ENCODE data around the gene KRT3.

The KRT3 gene

DNA sequence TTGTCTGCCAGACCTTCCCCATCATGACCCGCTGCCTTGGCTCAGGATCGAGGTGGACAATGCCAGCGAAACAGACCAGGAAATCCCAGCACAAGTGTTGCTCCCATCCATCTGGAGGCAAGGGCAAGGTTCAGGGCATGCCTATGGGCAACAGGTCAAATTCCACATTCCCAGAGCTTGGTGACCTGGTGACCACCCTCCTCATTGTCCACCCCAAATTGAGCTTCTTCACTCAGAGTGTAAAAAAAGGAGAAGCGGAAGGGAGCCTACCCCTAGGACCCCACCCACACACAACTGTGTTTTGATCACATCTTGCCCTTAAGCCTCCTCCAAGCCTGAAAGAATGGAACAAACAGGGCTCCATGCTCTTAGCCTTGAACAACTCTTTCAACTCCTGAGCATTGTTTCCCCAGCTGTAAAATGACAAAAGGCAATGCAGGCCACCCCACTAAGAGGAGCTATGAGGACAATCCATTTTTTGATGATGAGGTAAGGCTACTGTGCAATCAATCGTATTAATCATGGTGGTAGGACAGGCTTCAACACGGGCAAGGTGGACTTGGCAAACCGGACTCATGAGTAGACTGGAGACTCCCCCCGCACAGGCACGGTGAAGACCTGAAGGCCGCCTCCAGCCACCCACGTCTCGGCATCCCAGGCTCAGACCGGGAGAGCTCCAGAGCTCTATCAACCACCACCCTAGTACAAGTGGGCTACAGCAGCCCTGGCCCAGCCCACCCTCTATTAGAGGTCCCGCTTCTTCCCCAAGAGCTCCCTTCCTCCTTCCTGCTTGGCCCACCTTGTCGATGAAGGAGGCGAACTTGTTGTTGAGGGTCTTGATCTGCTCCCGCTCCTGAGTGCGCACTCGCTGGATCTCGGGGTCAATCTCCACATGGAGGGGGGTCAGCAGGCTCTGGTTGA lies 37.3 kb upstream of the KRT3 start:
- TF ChIP-seq GATA1 (IDR thresholded peaks at IDR 0.05; ENCODE audit: low read depth, low read length): no peak
- TF ChIP-seq POLR2A (IDR thresholded peaks at IDR 0.05; ENCODE audit: low read length): no peak
- no peak for DNase-seq

- DNase-seq: no peak
- TF ChIP-seq POLR2A (IDR thresholded peaks at IDR 0.05; ENCODE audit: low read length): no peak
- TF ChIP-seq GATA1 (IDR thresholded peaks at IDR 0.05; ENCODE audit: low read depth, low read length): no peak
These were observed 36.5 kb upstream of the KRT3 start for GRCh38 chr12:52832451-52832850.

- TF ChIP-seq POLR2A (IDR thresholded peaks at IDR 0.05; ENCODE audit: low read length): no peak
- no peak for TF ChIP-seq GATA1 (IDR thresholded peaks at IDR 0.05; ENCODE audit: low read depth, low read length)
- DNase-seq: no peak
These were observed 35.3 kb upstream of the KRT3 start for GRCh38 chr12:52831251-52831650.

- no peak for DNase-seq
- TF ChIP-seq GATA1 (IDR thresholded peaks at IDR 0.05; ENCODE audit: low read depth, low read length): no peak
- TF ChIP-seq POLR2A (IDR thresholded peaks at IDR 0.05; ENCODE audit: low read length): no peak
These were observed 34.3 kb upstream of the KRT3 start for GRCh38 chr12:52829986-52830770.

- DNase-seq: no peak
- TF ChIP-seq POLR2A (IDR thresholded peaks at IDR 0.05; ENCODE audit: low read length) (no peak), GATA1 (IDR thresholded peaks at IDR 0.05; ENCODE audit: low read depth, low read length) (no peak)
These were observed 32.7 kb upstream of the KRT3 start for GRCh38 chr12:52828591-52829021.

DNA sequence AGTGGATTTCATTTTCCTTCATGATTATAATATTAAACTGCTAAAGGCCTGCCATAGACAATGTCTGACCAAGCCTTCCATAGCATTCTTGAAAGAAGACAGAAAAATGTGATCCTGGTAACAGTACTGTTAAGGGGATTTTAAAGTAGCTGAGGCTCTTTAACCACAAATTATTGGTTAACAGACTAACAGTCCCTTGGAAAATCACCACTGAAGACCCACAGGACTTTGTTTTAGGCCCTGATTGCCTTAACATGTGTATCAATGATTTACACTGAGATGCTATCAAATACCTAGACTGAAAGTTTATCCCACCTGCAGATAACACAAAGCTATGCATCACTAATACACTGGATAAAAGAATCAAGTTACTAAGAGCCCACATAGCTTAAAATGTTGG lies 32.2 kb upstream of the KRT3 start:
- DNase-seq: no peak

GRCh38 chr12:52827499-52828090 lies 31.7 kb upstream of the KRT3 start:
- TF ChIP-seq GATA1 (IDR thresholded peaks at IDR 0.05; ENCODE audit: low read depth, low read length) (no peak), POLR2A (IDR thresholded peaks at IDR 0.05; ENCODE audit: low read length) (no peak)

More for the DNA sequence above, 32.2 kb upstream of the KRT3 start:
- TF ChIP-seq POLR2A (IDR thresholded peaks at IDR 0.05; ENCODE audit: low read length) (no peak), GATA1 (IDR thresholded peaks at IDR 0.05; ENCODE audit: low read depth, low read length) (no peak)

GRCh38 chr12:52826611-52827498 lies 30.9 kb upstream of the KRT3 start:
- no peak for DNase-seq
- TF ChIP-seq POLR2A (IDR thresholded peaks at IDR 0.05; ENCODE audit: low read length) (no peak), GATA1 (IDR thresholded peaks at IDR 0.05; ENCODE audit: low read depth, low read length) (no peak)

More at GRCh38 chr12:52827499-52828090, 31.7 kb upstream of the KRT3 start:
- no peak for DNase-seq

DNA sequence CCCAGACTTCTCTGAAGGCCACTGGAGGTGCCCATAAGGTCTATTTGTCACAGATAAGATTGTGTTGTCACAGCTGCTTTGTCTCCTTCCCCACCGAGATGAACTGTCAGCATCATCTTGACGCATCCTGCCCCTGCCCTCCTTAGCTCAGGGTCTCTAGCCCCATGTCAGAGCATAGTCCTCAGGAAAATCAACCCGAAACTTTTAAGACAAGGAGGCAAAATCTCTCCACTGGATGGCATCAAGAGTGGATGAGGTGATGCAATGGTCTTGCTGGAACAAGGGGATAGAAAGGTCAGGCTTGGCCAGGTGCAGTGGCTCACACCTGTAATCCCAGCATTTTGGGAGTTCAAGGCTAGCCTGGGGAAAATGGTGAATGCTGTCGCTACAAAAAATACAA lies 30.0 kb upstream of the KRT3 start:
- no peak for DNase-seq
- TF ChIP-seq POLR2A (IDR thresholded peaks at IDR 0.05; ENCODE audit: low read length) (no peak), GATA1 (IDR thresholded peaks at IDR 0.05; ENCODE audit: low read depth, low read length) (no peak)

DNA sequence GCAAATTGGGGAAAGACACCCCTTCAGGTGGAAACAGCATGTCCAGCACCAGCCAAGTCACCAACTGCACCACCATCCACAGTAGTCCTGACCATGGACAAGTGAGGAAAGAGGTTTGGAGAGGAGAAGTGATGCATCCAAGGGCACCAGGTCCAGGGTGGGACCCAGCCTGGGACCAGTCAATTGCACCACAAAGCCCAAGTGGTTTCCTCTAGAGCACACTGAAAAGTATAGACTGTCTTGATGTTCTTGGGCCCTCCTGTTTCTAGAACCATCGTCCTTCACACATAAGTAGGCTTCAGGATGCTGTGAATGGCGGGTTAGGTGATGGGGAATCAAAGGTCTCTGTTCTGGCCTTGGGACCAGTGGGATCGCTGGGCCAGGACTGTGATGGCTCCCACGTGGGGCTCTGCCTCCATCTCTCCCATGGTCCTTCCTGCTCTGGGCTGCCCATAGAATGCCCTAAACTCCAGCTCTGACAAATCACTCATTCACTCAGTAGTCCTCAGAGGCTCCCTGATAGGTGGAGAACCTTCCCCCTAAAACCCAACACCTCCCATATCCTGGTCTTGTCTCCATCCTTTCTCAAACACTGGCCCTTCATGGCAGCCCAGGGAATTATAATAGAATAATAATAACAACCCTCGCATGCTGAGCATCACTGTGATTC lies 29.0 kb upstream of the KRT3 start:
- TF ChIP-seq POLR2A (IDR thresholded peaks at IDR 0.05; ENCODE audit: low read length) (no peak), GATA1 (IDR thresholded peaks at IDR 0.05; ENCODE audit: low read depth, low read length) (no peak)

DNA sequence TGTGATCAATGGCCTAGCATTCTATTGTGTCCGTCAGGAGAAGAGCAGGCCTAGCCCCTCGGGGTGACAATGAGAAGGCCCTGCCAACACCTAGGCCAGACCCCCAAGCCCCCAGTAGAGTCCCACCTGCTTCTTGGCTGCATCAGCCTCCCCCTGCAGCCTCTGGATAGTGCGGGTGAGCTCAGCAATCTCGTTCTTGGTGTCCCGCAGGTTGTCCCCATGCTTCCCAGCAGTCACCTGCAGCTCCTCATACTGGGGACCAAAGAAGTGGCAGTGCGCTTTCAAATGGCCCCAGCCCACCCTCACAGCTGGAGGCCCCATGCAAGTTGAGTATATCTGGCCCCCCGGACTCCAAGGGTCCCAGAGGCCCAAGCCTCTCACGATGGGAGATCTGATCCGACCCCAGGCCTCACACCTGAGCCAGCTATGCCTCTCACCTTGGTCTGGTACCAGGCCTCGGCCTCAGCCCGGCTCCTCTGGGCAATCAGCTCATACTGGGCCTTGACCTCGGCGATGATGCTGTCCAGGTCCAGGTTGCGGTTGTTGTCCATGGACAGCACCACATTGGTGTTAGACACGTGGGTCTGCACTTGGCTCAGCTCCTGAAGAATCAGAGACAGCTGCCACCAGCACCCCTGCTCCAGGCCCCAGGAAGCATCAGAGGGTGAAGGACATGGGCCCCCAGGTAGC lies 28.0 kb upstream of the KRT3 start:
- TF ChIP-seq POLR2A (IDR thresholded peaks at IDR 0.05; ENCODE audit: low read length) (no peak), GATA1 (IDR thresholded peaks at IDR 0.05; ENCODE audit: low read depth, low read length) (no peak)
- no peak for DNase-seq

More for the DNA sequence above, 29.0 kb upstream of the KRT3 start:
- no peak for DNase-seq

Measured in erythroblast (primary cell).